AG08395 (cell line): ENCODE data around the gene SCN7A.
"Not testable (repeated sequence)": the region's sequence is repeated elsewhere in the genome, so short reads cannot be mapped to it uniquely, and the experiment has no call there.

Experiments
- DNase-seq: peaks from one replicate; pipeline ENCODE4 v3.0.0; 2012; ENCODE audit warnings: mixed read lengths, low spot score

Gene SCN7A

DNA sequence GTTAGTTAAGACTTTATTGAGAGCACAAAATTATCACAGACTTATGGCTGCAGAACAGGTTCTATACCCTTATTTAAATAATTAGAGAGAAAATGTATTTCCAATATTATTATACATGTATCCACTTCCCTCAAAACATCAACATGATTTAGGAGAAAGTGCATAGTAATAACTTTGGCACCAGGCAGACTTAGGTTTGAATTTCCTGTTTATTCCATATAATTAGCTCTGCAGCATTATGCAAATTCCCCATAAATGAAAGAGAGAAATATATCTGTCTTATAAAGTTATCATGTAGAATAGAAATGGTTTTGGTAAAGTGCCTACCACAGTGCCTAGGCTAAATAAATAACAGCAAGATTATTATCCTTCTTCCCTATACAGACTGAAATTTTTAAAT lies 133.6 kb downstream of the SCN7A start:
- DNase-seq = no peak

DNA sequence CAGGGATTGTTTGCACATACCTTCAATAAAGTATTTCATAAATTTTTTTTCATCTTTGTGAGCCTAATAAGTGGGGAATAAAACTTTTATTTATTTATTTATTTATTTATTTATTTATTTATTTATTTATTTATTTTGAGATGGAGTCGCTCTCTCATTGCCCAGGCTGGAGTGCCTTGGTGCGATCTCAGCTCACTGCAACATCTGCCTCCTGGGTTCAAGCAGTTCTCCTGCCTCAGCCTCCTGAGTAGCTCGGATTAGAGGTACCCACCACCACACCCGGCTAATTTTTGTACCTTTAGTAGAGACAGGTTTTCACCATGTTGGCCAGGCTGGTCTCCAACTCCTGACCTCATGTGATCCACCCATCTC lies 136.1 kb downstream of the SCN7A start:
- DNase-seq = not testable (repeated sequence)

DNA sequence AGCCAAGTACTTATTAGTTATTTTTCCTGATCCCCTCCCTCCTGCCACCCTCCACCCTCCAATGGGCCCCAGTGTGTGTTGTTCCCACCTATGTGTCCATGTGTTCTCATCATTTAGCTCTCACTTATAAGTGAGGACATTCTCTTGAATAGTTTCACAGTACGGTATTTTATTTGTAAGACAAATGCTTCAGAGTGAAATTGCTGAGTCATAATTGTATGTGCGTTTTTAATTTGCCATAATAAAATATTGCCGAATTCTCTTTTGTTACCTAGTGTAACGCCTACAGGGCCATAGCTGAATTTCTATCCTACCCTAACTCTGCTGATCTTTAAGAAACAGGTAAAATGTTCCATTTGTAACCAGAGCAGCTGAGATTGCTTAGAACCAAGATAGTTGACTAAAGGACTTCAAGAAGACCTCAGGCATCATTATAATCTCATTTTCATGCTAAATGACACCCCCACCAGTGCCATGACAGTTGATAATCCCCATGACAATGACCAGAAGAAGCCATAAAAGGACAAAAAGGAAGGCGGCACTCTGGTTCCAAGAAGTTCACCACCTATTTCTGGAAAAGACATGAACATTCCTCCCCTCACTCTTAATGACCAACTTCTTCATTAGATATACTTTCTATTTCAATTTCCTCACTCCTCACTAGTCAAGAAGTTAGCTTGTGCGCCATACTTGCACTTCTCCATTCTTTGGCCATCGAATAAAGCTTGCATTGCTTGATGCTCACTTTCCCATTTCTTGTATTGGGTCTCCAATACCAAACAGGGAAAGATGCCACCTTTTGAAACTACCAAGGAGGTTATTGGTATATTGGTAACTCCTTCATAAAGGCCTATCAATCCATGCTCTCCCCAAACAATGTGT lies 136.7 kb downstream of the SCN7A start:
- no peak for DNase-seq
